C4-2B (cell line): Measurements from ENCODE around the gene PPP4R4.

Experiments
- ZFX ChIP-seq: fragments of 450-650 bp; IDR thresholded peaks from 2 replicates; pipeline ENCODE4 v1.6.1; 2017
- TF ChIP-seq, protein P1 (sequence below): fragments of 450-650 bp; conservative IDR thresholded peaks from 2 replicates; pipeline ENCODE4 v1.5.1; 2017; ENCODE audit warnings: mild to moderate bottlenecking

DNA sequence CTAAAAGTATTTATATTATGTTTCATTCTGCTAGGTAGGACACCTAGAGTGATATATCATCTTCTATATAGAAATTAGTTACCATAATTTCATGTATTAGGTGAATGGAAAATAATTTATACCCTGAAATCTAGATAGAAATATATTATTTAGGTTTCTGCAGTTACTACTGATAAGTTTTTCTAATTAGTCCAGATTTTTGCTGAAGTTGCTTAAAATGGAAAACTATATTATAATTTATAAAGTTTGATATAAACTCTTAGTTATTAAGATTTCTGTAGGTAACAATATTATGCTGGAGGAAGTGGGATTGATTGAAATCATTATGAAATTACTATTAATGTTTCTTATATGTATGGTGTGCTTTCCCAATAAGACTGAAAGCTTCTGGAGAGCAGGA lies 62.9 kb downstream of the PPP4R4 start:
- TF ChIP-seq, protein P1, sequence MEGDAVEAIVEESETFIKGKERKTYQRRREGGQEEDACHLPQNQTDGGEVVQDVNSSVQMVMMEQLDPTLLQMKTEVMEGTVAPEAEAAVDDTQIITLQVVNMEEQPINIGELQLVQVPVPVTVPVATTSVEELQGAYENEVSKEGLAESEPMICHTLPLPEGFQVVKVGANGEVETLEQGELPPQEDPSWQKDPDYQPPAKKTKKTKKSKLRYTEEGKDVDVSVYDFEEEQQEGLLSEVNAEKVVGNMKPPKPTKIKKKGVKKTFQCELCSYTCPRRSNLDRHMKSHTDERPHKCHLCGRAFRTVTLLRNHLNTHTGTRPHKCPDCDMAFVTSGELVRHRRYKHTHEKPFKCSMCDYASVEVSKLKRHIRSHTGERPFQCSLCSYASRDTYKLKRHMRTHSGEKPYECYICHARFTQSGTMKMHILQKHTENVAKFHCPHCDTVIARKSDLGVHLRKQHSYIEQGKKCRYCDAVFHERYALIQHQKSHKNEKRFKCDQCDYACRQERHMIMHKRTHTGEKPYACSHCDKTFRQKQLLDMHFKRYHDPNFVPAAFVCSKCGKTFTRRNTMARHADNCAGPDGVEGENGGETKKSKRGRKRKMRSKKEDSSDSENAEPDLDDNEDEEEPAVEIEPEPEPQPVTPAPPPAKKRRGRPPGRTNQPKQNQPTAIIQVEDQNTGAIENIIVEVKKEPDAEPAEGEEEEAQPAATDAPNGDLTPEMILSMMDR, result no peak
- no peak for TF ChIP-seq ZFX
